Neural cell (in vitro differentiated cells): ENCODE data around the gene COLQ. TPM values are rescaled to one million over a fixed set of nuclear protein-coding genes. Genes with fewer than 3 reads are reported as not detected.

Experiments
- H2AFZ ChIP-seq: fragments of 200-600, 300-800 bp; sonication (generic), shearing (Covaris generic); 2 replicates; pipeline ENCODE4 v1.6.0; 2014; ENCODE audit warnings: low read depth, mild to moderate bottlenecking, antibody characterized with exemption, low read length, moderate library complexity
- H3F3A ChIP-seq: fragments of 200-600 bp; shearing (Covaris generic); 2 replicates; pipeline ENCODE4 v1.6.1; 2016; ENCODE audit warnings: mild to moderate bottlenecking, moderate library complexity, mixed read lengths, antibody characterized with exemption, low read length; ENCODE audit not compliant: insufficient read depth, poor library complexity, severe bottlenecking
- H3K27ac ChIP-seq: fragments of 200-600, 300-800 bp; sonication (generic), shearing (Covaris generic); 2 replicates; pipeline ENCODE4 v1.5.1; 2014; ENCODE audit warnings: mild to moderate bottlenecking, low read length, moderate library complexity
- H3K27me3 ChIP-seq: fragments of 300-800, 200-600 bp; sonication (generic), shearing (Covaris generic); 2 replicates; pipeline ENCODE4 v1.6.0; 2014; ENCODE audit warnings: mild to moderate bottlenecking, low read depth, low read length, moderate library complexity; ENCODE audit not compliant: insufficient read depth
- H3K36me3 ChIP-seq: fragments of 300-800, 200-600 bp; sonication (generic), shearing (Covaris generic); 2 replicates; pipeline ENCODE4 v1.5.1; 2014; ENCODE audit warnings: mild to moderate bottlenecking, antibody characterized with exemption, low read length, moderate library complexity; ENCODE audit not compliant: insufficient read depth
- H3K4me2 ChIP-seq: fragments of 300-800, 200-600 bp; sonication (generic), shearing (Covaris generic); 2 replicates; pipeline ENCODE4 v1.6.0; 2014; ENCODE audit warnings: mild to moderate bottlenecking, low read length
- H3K4me3 ChIP-seq: fragments of 300-800, 200-600 bp; sonication (generic), shearing (Covaris generic); 2 replicates; pipeline ENCODE4 v1.5.1; 2014; ENCODE audit warnings: mild to moderate bottlenecking, low read length, moderate library complexity
- H3K79me2 ChIP-seq: fragments of 200-600 bp; shearing (Covaris generic); replicated peaks from 2 replicates; pipeline ENCODE4 v1.6.0; 2014; ENCODE audit warnings: mild to moderate bottlenecking, low read length, moderate library complexity; ENCODE audit not compliant: insufficient read depth
- H3K9ac ChIP-seq: fragments of 300-800, 200-600 bp; sonication (generic), shearing (Covaris generic); 2 replicates; pipeline ENCODE4 v1.6.1; 2016; ENCODE audit warnings: mild to moderate bottlenecking, low read length, mixed read lengths
- H3K9me2 ChIP-seq: fragments of 200-600 bp; shearing (Covaris generic); 2 replicates; pipeline ENCODE4 v1.6.1; 2016; ENCODE audit warnings: mild to moderate bottlenecking, low read length, mixed read lengths; ENCODE audit not compliant: insufficient read depth
- H3K9me3 ChIP-seq: fragments of 200-600, 300-800 bp; sonication (generic), shearing (Covaris generic); 2 replicates; pipeline ENCODE4 v1.6.1; 2016; ENCODE audit warnings: mild to moderate bottlenecking, mixed run types, low read length, moderate library complexity, mixed read lengths
- H4K20me1 ChIP-seq: fragments of 200-600 bp; shearing (Covaris generic); 2 replicates; pipeline ENCODE4 v1.6.1; 2016; ENCODE audit warnings: mild to moderate bottlenecking, mixed run types; ENCODE audit not compliant: insufficient read depth
- CTCF ChIP-seq: fragments of 450-650 bp; IDR thresholded peaks from 2 replicates; pipeline ENCODE4 v1.5.1; 2014; ENCODE audit warnings: antibody characterized with exemption, mild to moderate bottlenecking, moderate library complexity; ENCODE audit not compliant: poor library complexity, severe bottlenecking
- EP300 ChIP-seq: fragments of 450-650 bp; conservative IDR thresholded peaks from 2 replicates; pipeline ENCODE4 v1.6.1; 2014; ENCODE audit warnings: antibody characterized with exemption, mild to moderate bottlenecking, moderate library complexity; ENCODE audit not compliant: poor library complexity, severe bottlenecking
- EZH2 ChIP-seq: fragments of 200-600, 300-800 bp; shearing (Covaris generic), sonication (generic); IDR thresholded peaks from 2 replicates; pipeline ENCODE4 v1.6.1; 2014; ENCODE audit warnings: antibody characterized with exemption, low read length, borderline replicate concordance, mild to moderate bottlenecking; ENCODE audit not compliant: insufficient read depth, poor library complexity, severe bottlenecking
- MXI1 ChIP-seq: fragments of 450-650 bp; conservative IDR thresholded peaks from 2 replicates; pipeline ENCODE4 v1.6.1; 2014; ENCODE audit warnings: antibody characterized with exemption, mild to moderate bottlenecking; ENCODE audit not compliant: poor library complexity, severe bottlenecking
- POLR2AphosphoS5 ChIP-seq: IDR thresholded peaks from 2 replicates; pipeline ENCODE4 v1.6.1; 2012
- RAD21 ChIP-seq: fragments of 450-650 bp; conservative IDR thresholded peaks from 2 replicates; pipeline ENCODE4 v1.6.1; 2014; ENCODE audit warnings: antibody characterized with exemption, mild to moderate bottlenecking, moderate library complexity
- SMC3 ChIP-seq: fragments of 450-650 bp; conservative IDR thresholded peaks from 2 replicates; pipeline ENCODE4 v1.6.1; 2014; ENCODE audit warnings: antibody characterized with exemption, mild to moderate bottlenecking, moderate library complexity; ENCODE audit not compliant: poor library complexity
- TAF1 ChIP-seq: IDR thresholded peaks from 2 replicates; pipeline ENCODE4 v1.6.1; 2012; ENCODE audit warnings: low read depth
- polyA plus RNA-seq: library from polyadenylated mRNA; depleted of rRNA; stranded (reverse); fragments of >200 nt; gene quantifications from 2 replicates; pipeline ENCODE4 v1.2.3, GENCODE V29; 2014
- TF ChIP-seq, protein P1 (sequence below): IDR thresholded peaks from 2 replicates; pipeline ENCODE4 v1.6.1; 2012; ENCODE audit warnings: borderline replicate concordance

COLQ gene
- polyA plus RNA-seq, 1 donor from 2014 or later: 9.5 TPM

GRCh38 chr3:15538345-15538744 is 16.8 kb upstream of the COLQ start:
- Histone ChIP-seq H3K4me3 (no peak overlapping the region), H3K79me2 (no peaks in the 10 kb centered on the region), H3K9me3 (no peaks in the 10 kb centered on the region), H3K36me3 (no peaks in the 10 kb centered on the region), H3K4me2 (no peak overlapping the region), H2AFZ (no peak overlapping the region), H4K20me1 (no peaks in the 10 kb centered on the region), H3K27ac (no peak overlapping the region), H3K9me2 (no peaks in the 10 kb centered on the region), H3K27me3 (no peaks in the 10 kb centered on the region), H3K9ac (no peak overlapping the region), H3F3A (no peaks in the 10 kb centered on the region)
- TF ChIP-seq POLR2AphosphoS5 (no peak), EP300 (no peak), SMC3 (no peak), CTCF (no peak), RAD21 (no peak), EZH2 (no peak), MXI1 (no peak)
- TF ChIP-seq, protein P1, sequence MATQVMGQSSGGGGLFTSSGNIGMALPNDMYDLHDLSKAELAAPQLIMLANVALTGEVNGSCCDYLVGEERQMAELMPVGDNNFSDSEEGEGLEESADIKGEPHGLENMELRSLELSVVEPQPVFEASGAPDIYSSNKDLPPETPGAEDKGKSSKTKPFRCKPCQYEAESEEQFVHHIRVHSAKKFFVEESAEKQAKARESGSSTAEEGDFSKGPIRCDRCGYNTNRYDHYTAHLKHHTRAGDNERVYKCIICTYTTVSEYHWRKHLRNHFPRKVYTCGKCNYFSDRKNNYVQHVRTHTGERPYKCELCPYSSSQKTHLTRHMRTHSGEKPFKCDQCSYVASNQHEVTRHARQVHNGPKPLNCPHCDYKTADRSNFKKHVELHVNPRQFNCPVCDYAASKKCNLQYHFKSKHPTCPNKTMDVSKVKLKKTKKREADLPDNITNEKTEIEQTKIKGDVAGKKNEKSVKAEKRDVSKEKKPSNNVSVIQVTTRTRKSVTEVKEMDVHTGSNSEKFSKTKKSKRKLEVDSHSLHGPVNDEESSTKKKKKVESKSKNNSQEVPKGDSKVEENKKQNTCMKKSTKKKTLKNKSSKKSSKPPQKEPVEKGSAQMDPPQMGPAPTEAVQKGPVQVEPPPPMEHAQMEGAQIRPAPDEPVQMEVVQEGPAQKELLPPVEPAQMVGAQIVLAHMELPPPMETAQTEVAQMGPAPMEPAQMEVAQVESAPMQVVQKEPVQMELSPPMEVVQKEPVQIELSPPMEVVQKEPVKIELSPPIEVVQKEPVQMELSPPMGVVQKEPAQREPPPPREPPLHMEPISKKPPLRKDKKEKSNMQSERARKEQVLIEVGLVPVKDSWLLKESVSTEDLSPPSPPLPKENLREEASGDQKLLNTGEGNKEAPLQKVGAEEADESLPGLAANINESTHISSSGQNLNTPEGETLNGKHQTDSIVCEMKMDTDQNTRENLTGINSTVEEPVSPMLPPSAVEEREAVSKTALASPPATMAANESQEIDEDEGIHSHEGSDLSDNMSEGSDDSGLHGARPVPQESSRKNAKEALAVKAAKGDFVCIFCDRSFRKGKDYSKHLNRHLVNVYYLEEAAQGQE: no peak

DNA sequence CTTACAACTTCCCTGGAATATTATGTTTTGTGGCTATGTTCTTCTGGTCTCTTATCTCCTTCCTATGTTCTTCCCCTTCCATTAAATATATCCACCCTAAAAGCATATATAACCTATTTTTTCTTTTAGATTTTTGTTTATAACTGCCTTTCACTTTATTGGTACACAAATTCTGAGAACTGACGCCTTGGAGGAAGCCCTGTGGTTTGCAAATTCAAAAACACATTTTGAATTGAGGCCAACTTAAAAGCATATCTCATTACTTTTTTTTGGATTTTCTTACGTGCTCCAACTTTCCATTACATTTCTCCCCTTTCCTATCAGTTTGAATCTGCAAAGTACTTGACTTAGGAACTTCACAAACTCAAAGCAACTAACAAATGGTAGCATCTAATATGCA is 15.3 kb upstream of the COLQ start:
- Histone ChIP-seq H3K9ac (no peak overlapping the region), H2AFZ (no peak overlapping the region), H3K4me3 (no peak overlapping the region), H3K27me3 (no peaks in the 10 kb centered on the region), H3K9me3 (no peaks in the 10 kb centered on the region), H3K79me2 (no peaks in the 10 kb centered on the region), H3K4me2 (no peak overlapping the region), H3K27ac (no peak overlapping the region), H4K20me1 (no peaks in the 10 kb centered on the region), H3F3A (no peaks in the 10 kb centered on the region), H3K9me2 (no peaks in the 10 kb centered on the region), H3K36me3 (no peaks in the 10 kb centered on the region)
- TF ChIP-seq SMC3 (no peak), CTCF (no peak), EZH2 (no peak), EP300 (no peak), RAD21 (no peak), POLR2AphosphoS5 (no peak), MXI1 (no peak), TAF1 (no peak)
- TF ChIP-seq, protein P1: no peak
